CD8-positive, alpha-beta memory T cell (primary cell): ENCODE measurements around the gene KDM4C. TPM values are rescaled to one million over a fixed set of nuclear protein-coding genes. Genes with fewer than 3 reads are reported as not detected.

ENCODE experiments used
- CTCF ChIA-PET: fragments of 350-600 bp; sonication (Branson Sonifier 250); formaldehyde crosslinking; loops from one replicate; lab custom pipeline; 2021; ENCODE audit warnings: antibody characterized with exemption; lab: Charles Lee
- POLR2A ChIA-PET: fragments of 350-600 bp; sonication (Branson Sonifier 250); formaldehyde crosslinking; loops from one replicate; lab custom pipeline; 2021; ENCODE audit warnings: antibody characterized with exemption; lab: Charles Lee
- DNase-seq, 5 donors: peaks; one replicate each; pipeline versions ENCODE4 v3.0.0 to v3.0.0-alpha.2; 2020 to 2022; ENCODE audit warnings: mixed read lengths in 1 of 5
- H3K27ac ChIP-seq: one replicate; pipeline ENCODE4 v1.7.0; 2013; ENCODE audit warnings: low read depth, mild to moderate bottlenecking, low read length, moderate library complexity
- H3K27me3 ChIP-seq: 2 replicates; pipeline ENCODE4 v1.7.0; 2013; ENCODE audit warnings: low read length, mild to moderate bottlenecking; ENCODE audit not compliant: insufficient read depth, poor library complexity, severe bottlenecking
- H3K36me3 ChIP-seq: 2 replicates; pipeline ENCODE4 v1.7.0; 2013; ENCODE audit warnings: mild to moderate bottlenecking, low read length, moderate library complexity; ENCODE audit not compliant: insufficient read depth
- H3K4me1 ChIP-seq: 2 replicates; pipeline ENCODE4 v1.7.0; 2013; ENCODE audit warnings: mild to moderate bottlenecking, low read length, moderate library complexity; ENCODE audit not compliant: insufficient read depth
- H3K4me3 ChIP-seq: 2 replicates; pipeline ENCODE4 v1.7.0; 2013; ENCODE audit warnings: mild to moderate bottlenecking, low read length
- H3K9me3 ChIP-seq: 2 replicates; pipeline ENCODE4 v1.7.0; 2013; ENCODE audit warnings: mild to moderate bottlenecking, low read length
- H3K27ac Mint-ChIP-seq, 8 donors: one replicate each; pipeline ENCODE4 v1.8.0; 2020 to 2021; ENCODE audit warnings: mixed read lengths in 8 of 8, mild to moderate bottlenecking in 6 of 8, inconsistent platforms in 3 of 8, moderate library complexity in 3 of 8
- H3K27me3 Mint-ChIP-seq, 2 donors: one replicate each; pipeline ENCODE4 v1.8.0; 2020 to 2021; ENCODE audit warnings: mixed read lengths in 2 of 2, mild to moderate bottlenecking in 1 of 2, moderate library complexity in 1 of 2
- H3K36me3 Mint-ChIP-seq, 3 donors: one replicate each; pipeline ENCODE4 v1.8.0; 2020 to 2021; ENCODE audit warnings: mixed read lengths in 3 of 3, inconsistent platforms in 1 of 3, mild to moderate bottlenecking in 1 of 3
- H3K4me1 Mint-ChIP-seq, 3 donors: one replicate each; pipeline ENCODE4 v1.8.0; 2020 to 2021; ENCODE audit warnings: mixed read lengths in 3 of 3, inconsistent platforms in 1 of 3, mild to moderate bottlenecking in 1 of 3
- H3K4me3 Mint-ChIP-seq, 7 donors: one replicate each; pipeline ENCODE4 v1.8.0; 2020 to 2021; ENCODE audit warnings: mixed read lengths in 7 of 7, mild to moderate bottlenecking in 6 of 7, moderate library complexity in 4 of 7, inconsistent platforms in 2 of 7
- H3K9me3 Mint-ChIP-seq, 5 donors: one replicate each; pipeline ENCODE4 v1.8.0; 2020 to 2022; ENCODE audit warnings: mixed read lengths in 5 of 5, mild to moderate bottlenecking in 3 of 5, moderate library complexity in 2 of 5, inconsistent platforms in 1 of 5
- polyA plus RNA-seq: library from polyadenylated mRNA; unstranded; fragments of 300-500 nt; fragmentation: Illumina TruSeq; gene quantifications from one replicate; pipeline ENCODE4 v1.2.3, GENCODE V29; 2021
- total RNA-seq, 2 experiments: library from RNA; stranded (reverse); gene quantifications; one replicate each; pipeline ENCODE4 v1.2.3, GENCODE V29; 2021

KDM4C gene
- total and polyA plus RNA-seq, 3 experiments from 2014 or later: 25.9 to 31.9 (median 26.8) TPM

DNA sequence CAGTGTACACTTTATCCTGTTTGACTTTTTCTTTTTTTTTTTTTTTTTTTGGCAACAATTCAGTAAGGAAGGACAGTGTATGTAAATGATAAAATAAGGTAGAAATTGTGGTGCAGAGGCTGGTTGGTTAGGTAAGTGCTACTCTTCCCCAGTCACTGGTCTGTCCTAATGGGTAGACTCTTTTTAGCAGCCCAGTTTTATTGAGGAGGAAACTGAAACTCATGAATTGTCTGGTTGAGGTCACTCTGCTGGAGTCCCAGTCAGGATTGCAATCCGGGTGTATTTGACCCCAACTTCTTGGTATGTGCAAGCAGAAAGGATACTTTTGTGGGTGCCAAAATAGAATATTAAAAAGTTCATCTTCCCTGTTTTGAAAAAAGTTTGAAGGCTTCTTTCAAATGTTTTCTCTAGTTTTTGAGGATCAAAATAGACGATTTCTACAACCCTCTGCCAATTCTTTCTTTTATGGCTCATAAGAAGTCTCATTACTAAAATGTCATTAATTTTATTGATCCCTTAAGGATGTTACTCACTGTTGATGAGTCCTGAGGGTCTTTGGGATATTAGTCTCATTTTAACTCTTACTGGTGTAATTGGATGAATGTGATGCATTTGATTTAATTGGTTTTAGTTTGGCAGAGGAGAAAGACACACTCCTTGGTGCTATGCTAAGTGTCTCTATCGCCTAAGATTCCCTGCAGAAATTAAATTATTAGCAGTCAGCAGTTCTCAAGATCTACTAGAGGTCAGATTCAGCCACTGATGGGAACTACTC, 171.9 kb downstream of the KDM4C start:
- H3K4me3 Mint-ChIP-seq: no peak overlapping the region
- no peaks in the 10 kb centered on the region for H3K27me3 Mint-ChIP-seq
- no peaks in the 10 kb centered on the region for H3K9me3 ChIP-seq
- peaks cover 0 to 1% (median 0%) of the 10 kb centered on the region in 5 donors for H3K9me3 Mint-ChIP-seq
- ChIA-PET POLR2A (no interaction called here), CTCF (no interaction called here)
- no peak for DNase-seq
- no peaks in the 10 kb centered on the region for H3K27me3 ChIP-seq
- peak overlapping the region in 2 of 8 donors; percentile 9 to 22 for H3K27ac Mint-ChIP-seq
- H3K4me1 ChIP-seq: peaks cover 7% of the 10 kb centered on the region
- peaks cover 42 to 69% (median 60%) of the 10 kb centered on the region in 3 donors for H3K4me1 Mint-ChIP-seq
- H3K4me3 ChIP-seq: no peak overlapping the region
- H3K36me3 ChIP-seq: no peaks in the 10 kb centered on the region
- peaks cover 4 to 36% (median 8%) of the 10 kb centered on the region in 3 donors for H3K36me3 Mint-ChIP-seq
- H3K27ac ChIP-seq: no peak overlapping the region

DNA sequence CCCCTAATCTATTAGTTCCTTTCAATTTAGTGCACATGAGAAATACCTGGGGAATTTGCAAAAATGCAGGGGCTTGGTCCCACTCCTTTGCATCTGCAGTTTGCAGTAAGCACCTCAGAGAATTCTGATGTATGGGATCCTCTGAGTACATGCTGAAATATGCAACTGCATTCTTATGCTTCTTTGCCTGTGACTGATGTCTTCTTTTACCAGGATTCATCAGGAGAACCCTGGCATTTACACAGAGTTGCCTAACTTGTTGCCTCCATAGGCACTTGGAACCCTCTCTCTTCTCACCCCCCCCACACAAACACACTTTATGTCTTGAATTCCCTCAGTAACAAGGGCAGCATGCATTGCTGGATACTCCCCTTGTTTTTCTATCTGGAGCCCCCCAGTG, 173.1 kb downstream of the KDM4C start:
- POLR2A ChIA-PET: no interaction called here
- Mint-ChIP-seq H3K9me3 (peaks cover 0 to 1% (median 0%) of the 10 kb centered on the region in 5 donors), H3K36me3 (peaks cover 4 to 32% (median 8%) of the 10 kb centered on the region in 3 donors), H3K27me3 (no peaks in the 10 kb centered on the region), H3K27ac (peak overlapping the region in 1 of 8 donors; percentile 5), H3K4me3 (no peak overlapping the region), H3K4me1 (peaks cover 37 to 64% (median 59%) of the 10 kb centered on the region in 3 donors)
- Histone ChIP-seq H3K4me1 (peaks cover 7% of the 10 kb centered on the region), H3K36me3 (no peaks in the 10 kb centered on the region), H3K9me3 (no peaks in the 10 kb centered on the region), H3K27ac (no peak overlapping the region), H3K4me3 (no peak overlapping the region), H3K27me3 (no peaks in the 10 kb centered on the region)
- DNase-seq: no peak
- CTCF ChIA-PET: no interaction called here

DNA sequence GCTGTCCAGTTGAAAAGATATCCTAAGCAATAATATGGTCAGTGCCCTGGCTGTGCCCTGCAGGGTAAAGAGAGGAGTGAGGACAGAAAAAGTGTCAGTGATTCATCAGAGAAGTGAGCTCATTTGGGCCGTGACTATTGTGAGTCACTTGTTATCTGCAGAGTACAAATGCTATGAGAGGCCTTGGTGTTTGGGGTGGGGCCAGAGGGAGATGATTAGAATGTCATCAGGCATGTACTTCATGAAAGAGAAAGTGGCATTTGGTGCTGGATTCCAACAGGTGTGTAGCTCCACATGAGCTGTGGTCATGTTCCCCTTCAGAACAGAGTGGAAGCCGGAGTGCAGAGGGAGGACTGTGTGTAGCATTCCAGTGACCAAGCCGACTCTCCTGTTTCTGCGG, 174.1 kb downstream of the KDM4C start:
- H3K9me3 ChIP-seq: no peaks in the 10 kb centered on the region
- CTCF ChIA-PET: no interaction called here
- no peak overlapping the region for H3K27ac ChIP-seq
- POLR2A ChIA-PET: no interaction called here
- H3K4me1 ChIP-seq: peaks cover 7% of the 10 kb centered on the region
- H3K27me3 ChIP-seq: no peaks in the 10 kb centered on the region
- Mint-ChIP-seq H3K27ac (peak overlapping the region in 5 of 8 donors; percentile 22 to 77 (median 58)), H3K4me1 (peaks cover 31 to 61% (median 53%) of the 10 kb centered on the region in 3 donors), H3K27me3 (no peaks in the 10 kb centered on the region), H3K9me3 (peaks cover 0 to 1% (median 0%) of the 10 kb centered on the region in 5 donors), H3K4me3 (no peak overlapping the region), H3K36me3 (peaks cover 4 to 29% (median 8%) of the 10 kb centered on the region in 3 donors)
- no peak overlapping the region for H3K4me3 ChIP-seq
- no peak for DNase-seq
- H3K36me3 ChIP-seq: no peaks in the 10 kb centered on the region

DNA sequence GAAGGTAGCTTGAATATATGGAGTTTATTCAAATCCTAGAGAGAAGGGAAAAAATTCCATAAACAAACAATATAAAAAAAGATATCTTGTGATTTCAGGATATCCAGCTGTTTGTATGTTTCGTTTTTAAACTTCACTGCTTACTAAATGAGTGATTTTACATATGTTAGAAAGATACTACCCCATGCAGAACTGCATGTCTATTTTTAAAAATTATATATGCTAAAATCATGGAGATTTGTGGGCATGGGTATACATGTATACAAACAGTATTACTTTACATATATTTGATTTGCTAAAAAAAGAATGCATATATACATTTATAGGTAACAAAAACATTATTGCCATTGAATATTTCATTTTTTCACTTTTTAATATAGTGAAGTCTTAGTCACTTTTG, 178.3 kb downstream of the KDM4C start:
- Mint-ChIP-seq H3K4me3 (no peak overlapping the region), H3K9me3 (peaks cover 0 to 1% (median 0%) of the 10 kb centered on the region in 5 donors), H3K4me1 (peaks cover 21 to 52% (median 29%) of the 10 kb centered on the region in 3 donors), H3K36me3 (peaks cover 4 to 21% (median 4%) of the 10 kb centered on the region in 3 donors), H3K27ac (no peak overlapping the region), H3K27me3 (no peaks in the 10 kb centered on the region)
- H3K27me3 ChIP-seq: no peaks in the 10 kb centered on the region
- no peak for DNase-seq
- no peaks in the 10 kb centered on the region for H3K4me1 ChIP-seq
- ChIA-PET CTCF (no interaction called here), POLR2A (no interaction called here)
- H3K4me3 ChIP-seq: no peak overlapping the region
- no peak overlapping the region for H3K27ac ChIP-seq
- no peaks in the 10 kb centered on the region for H3K9me3 ChIP-seq
- no peaks in the 10 kb centered on the region for H3K36me3 ChIP-seq

DNA sequence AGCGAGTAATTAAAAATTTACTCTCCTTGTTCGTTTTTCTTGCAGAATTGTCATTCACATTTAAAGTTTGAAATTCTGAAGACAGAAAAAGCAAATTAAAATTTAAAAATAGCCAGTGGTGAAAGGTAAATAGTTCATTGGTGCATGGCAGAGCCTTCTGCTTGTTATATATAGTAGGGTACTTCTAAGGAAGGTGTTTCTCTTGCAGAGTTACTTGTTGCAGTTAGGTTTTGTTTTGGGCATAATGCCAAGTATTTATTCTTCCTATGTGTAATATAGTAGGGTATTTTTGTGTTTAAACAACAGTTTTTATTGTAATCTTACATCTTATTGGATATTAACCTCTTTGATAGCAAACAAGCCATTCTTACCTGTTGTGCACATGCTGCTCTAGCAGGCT, 179.4 kb downstream of the KDM4C start:
- POLR2A ChIA-PET: no interaction called here
- no peaks in the 10 kb centered on the region for H3K27me3 ChIP-seq
- H3K27ac ChIP-seq: no peak overlapping the region
- H3K4me1 ChIP-seq: no peaks in the 10 kb centered on the region
- Mint-ChIP-seq H3K4me1 (peaks cover 22 to 53% (median 28%) of the 10 kb centered on the region in 3 donors), H3K36me3 (peaks cover 4 to 31% (median 13%) of the 10 kb centered on the region in 3 donors), H3K9me3 (peaks cover 0 to 1% (median 0%) of the 10 kb centered on the region in 5 donors), H3K27ac (no peak overlapping the region), H3K27me3 (no peaks in the 10 kb centered on the region), H3K4me3 (no peak overlapping the region)
- DNase-seq: no peak
- H3K9me3 ChIP-seq: no peaks in the 10 kb centered on the region
- CTCF ChIA-PET: no interaction called here
- H3K4me3 ChIP-seq: no peak overlapping the region
- no peaks in the 10 kb centered on the region for H3K36me3 ChIP-seq

DNA sequence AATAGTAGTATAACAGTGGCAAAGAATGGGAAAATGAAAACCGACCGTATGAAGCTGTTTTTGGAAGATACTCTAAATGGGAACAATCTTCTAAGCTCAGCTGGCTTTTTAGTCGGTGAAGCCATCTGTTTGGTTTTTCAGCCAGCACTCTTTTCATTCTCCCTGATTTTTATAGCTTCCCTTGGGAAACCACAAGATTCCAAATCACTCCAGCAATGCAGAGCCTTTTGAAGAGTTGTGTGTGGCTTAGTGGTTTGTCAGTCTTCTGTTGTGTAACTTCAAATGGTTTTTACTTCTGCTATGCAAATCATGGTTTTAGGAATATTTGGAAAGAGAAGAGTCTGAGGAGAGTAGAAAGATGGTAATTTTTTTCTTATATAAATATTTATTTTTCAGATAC, 180.7 kb downstream of the KDM4C start:
- POLR2A ChIA-PET: no interaction called here
- no peaks in the 10 kb centered on the region for H3K27me3 ChIP-seq

DNA sequence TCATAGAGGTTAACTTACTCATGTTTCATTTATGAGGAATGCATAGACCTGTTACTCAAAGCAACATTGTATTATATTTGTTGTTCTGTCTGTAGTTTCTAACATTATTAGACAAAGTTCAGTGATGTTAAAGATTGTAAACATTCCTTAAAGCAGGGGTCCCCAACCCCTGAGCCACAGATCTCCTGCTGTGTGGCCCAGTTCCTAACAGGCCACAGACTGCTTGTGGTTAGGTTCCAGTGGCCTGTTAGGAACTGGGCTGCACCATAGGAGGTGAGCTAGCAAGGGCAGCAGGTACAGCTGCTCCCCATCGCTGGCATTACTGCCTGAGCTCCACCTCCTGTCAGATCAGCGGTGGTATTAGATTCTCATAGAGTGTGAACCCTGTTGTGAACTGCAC, 181.1 kb downstream of the KDM4C start:
- Histone ChIP-seq H3K27me3 (no peaks in the 10 kb centered on the region), H3K4me1 (no peaks in the 10 kb centered on the region), H3K36me3 (no peaks in the 10 kb centered on the region), H3K4me3 (no peak overlapping the region), H3K27ac (no peak overlapping the region), H3K9me3 (no peaks in the 10 kb centered on the region)
- peaks cover 23 to 57% (median 31%) of the 10 kb centered on the region in 3 donors for H3K4me1 Mint-ChIP-seq
- no peak overlapping the region for H3K27ac Mint-ChIP-seq
- no peak overlapping the region for H3K4me3 Mint-ChIP-seq
- H3K36me3 Mint-ChIP-seq: peaks cover 0 to 41% (median 10%) of the 10 kb centered on the region in 3 donors
- ChIA-PET CTCF (no interaction called here), POLR2A (no interaction called here)
- no peaks in the 10 kb centered on the region for H3K9me3 Mint-ChIP-seq
- DNase-seq: no peak
- H3K27me3 Mint-ChIP-seq: no peaks in the 10 kb centered on the region

More for the DNA sequence above, 180.7 kb downstream of the KDM4C start:
- DNase-seq: no peak
- no peak overlapping the region for H3K4me3 ChIP-seq
- no peak overlapping the region for H3K27ac ChIP-seq
- CTCF ChIA-PET: no interaction called here
- H3K4me1 ChIP-seq: no peaks in the 10 kb centered on the region
- Mint-ChIP-seq H3K9me3 (peaks cover 0 to 1% (median 0%) of the 10 kb centered on the region in 5 donors), H3K27me3 (no peaks in the 10 kb centered on the region), H3K4me3 (no peak overlapping the region), H3K4me1 (peaks cover 20 to 56% (median 29%) of the 10 kb centered on the region in 3 donors), H3K27ac (no peak overlapping the region), H3K36me3 (peaks cover 3 to 41% (median 11%) of the 10 kb centered on the region in 3 donors)
- no peaks in the 10 kb centered on the region for H3K9me3 ChIP-seq
- no peaks in the 10 kb centered on the region for H3K36me3 ChIP-seq

DNA sequence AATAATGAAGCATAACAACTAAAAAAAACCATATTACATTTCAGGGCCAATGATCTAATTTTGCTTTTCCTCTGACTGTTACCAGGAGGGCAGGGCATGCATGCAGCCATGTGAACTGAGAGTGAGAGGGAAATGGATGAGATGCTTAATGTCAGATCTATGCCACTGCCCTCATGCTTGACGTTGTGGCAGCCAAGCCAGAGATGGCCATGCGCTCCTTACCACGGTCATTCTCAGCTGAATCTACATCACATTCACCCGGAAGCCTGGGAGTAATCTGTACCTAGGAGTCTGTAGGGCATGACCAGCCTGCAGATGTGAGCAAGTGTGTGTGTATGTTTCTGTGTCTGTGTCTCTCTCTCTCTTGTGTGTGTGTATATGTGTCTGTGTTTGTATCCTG, 183.7 kb downstream of the KDM4C start:
- peaks cover 0 to 44% (median 12%) of the 10 kb centered on the region in 3 donors for H3K36me3 Mint-ChIP-seq
- Histone ChIP-seq H3K27me3 (no peaks in the 10 kb centered on the region), H3K4me1 (no peaks in the 10 kb centered on the region), H3K36me3 (no peaks in the 10 kb centered on the region), H3K9me3 (no peaks in the 10 kb centered on the region), H3K27ac (no peak overlapping the region), H3K4me3 (no peak overlapping the region)
- no peak overlapping the region for H3K4me3 Mint-ChIP-seq
- ChIA-PET CTCF (no interaction called here), POLR2A (no interaction called here)
- H3K27ac Mint-ChIP-seq: peak overlapping the region in 1 of 8 donors; percentile 48
- no peak for DNase-seq
- no peaks in the 10 kb centered on the region for H3K27me3 Mint-ChIP-seq
- peaks cover 31 to 69% (median 45%) of the 10 kb centered on the region in 3 donors for H3K4me1 Mint-ChIP-seq
- no peaks in the 10 kb centered on the region for H3K9me3 Mint-ChIP-seq
